ENCODE data around the gene FAM170B.

FAM170B gene

GRCh38 chr10:49106451-49106850 lies 27.4 kb downstream of the FAM170B start:
- no peak overlapping the region for H3K4me3 ChIP-seq (ENCODE audit: low read depth, low read length)
- TF ChIP-seq CTCF (IDR thresholded peaks at IDR 0.05; ENCODE audit: insufficient read depth, low read depth, low read length, missing control alignments) = no peak
- no peak for DNase-seq (ENCODE audit: low read depth)

GRCh38 chr10:49105076-49105475 lies 28.7 kb downstream of the FAM170B start:
- TF ChIP-seq CTCF (IDR thresholded peaks at IDR 0.05; ENCODE audit: insufficient read depth, low read depth, low read length, missing control alignments) = no peak
- no peak for DNase-seq (ENCODE audit: low read depth)
- H3K4me3 ChIP-seq (ENCODE audit: low read depth, low read length) = no peak overlapping the region

GRCh38 chr10:49104323-49104722 lies 29.5 kb downstream of the FAM170B start:
- no peak for TF ChIP-seq CTCF (IDR thresholded peaks at IDR 0.05; ENCODE audit: insufficient read depth, low read depth, low read length, missing control alignments)
- no peak overlapping the region for H3K4me3 ChIP-seq (ENCODE audit: low read depth, low read length)
- DNase-seq (ENCODE audit: low read depth) = no peak

GRCh38 chr10:49103761-49104160 lies 30.1 kb downstream of the FAM170B start:
- no peak overlapping the region for H3K4me3 ChIP-seq (ENCODE audit: low read depth, low read length)
- no peak for TF ChIP-seq CTCF (IDR thresholded peaks at IDR 0.05; ENCODE audit: insufficient read depth, low read depth, low read length, missing control alignments)

GRCh38 chr10:49099046-49099445 lies 34.8 kb downstream of the FAM170B start:
- no peak for TF ChIP-seq CTCF (IDR thresholded peaks at IDR 0.05; ENCODE audit: insufficient read depth, low read depth, low read length, missing control alignments)
- no peak for DNase-seq (ENCODE audit: low read depth)
- no peak overlapping the region for H3K4me3 ChIP-seq (ENCODE audit: low read depth, low read length)

More at GRCh38 chr10:49103761-49104160, 30.1 kb downstream of the FAM170B start:
- no peak for DNase-seq (ENCODE audit: low read depth)

- no peak for DNase-seq (ENCODE audit: low read depth)
- TF ChIP-seq CTCF (IDR thresholded peaks at IDR 0.05; ENCODE audit: insufficient read depth, low read depth, low read length, missing control alignments) = no peak
- no peak overlapping the region for H3K4me3 ChIP-seq (ENCODE audit: low read depth, low read length)
Measured at GRCh38 chr10:49096890-49097445, 36.9 kb downstream of the FAM170B start.

- no peak for TF ChIP-seq CTCF (IDR thresholded peaks at IDR 0.05; ENCODE audit: insufficient read depth, low read depth, low read length, missing control alignments)
- DNase-seq (ENCODE audit: low read depth) = no peak
- H3K4me3 ChIP-seq (ENCODE audit: low read depth, low read length) = no peak overlapping the region
Measured at GRCh38 chr10:49094646-49095045, 39.2 kb downstream of the FAM170B start.

Measured in GM12865 (cell line).